ENCODE data around the gene BORCS5. TPM values are rescaled to one million over a fixed set of nuclear protein-coding genes. Genes with fewer than 3 reads are reported as not detected.

BORCS5 gene
- total RNA-seq, 2 experiments from 2014 or later, result 10.4 to 22.9 TPM

DNA sequence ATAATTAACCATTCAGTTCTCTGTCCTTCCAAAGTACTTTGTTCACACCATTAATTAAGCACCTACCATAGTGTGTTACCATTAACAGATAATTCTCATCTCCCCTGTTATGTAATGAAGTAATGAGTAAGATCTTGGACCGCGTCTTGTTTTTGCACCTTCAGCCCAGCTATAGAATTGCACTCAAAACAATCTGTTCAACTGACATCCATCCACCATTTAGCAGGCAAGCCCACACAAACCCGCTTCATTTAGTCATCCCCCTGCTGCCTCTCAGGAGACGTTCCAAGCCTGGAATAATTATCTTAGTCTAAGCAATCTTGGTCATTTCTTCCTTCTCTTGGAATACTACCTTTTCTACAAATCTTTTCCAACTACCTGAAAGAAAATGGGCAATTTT is 131.4 kb downstream of the BORCS5 start:
- no peak overlapping the region for H3K4me2 ChIP-seq (ENCODE audit: low read length)
- H4K20me1 ChIP-seq (ENCODE audit: insufficient read depth, low read length), result no peaks in the 10 kb centered on the region
- no peaks in the 10 kb centered on the region for H3K79me2 ChIP-seq (ENCODE audit: insufficient read depth, low read depth, low read length)
- intact Hi-C loops (cut with micrococcal nuclease; ENCODE audit: unreplicated experiment), result loop anchor here (10.0 kb wide), 1 partner anchor 167 kb away; no protein-coding TSS in a partner anchor
- no peak overlapping the region for H3K27ac ChIP-seq (ENCODE audit: low read depth, low read length, poor library complexity, severe bottlenecking)
- TF ChIP-seq, protein P1, sequence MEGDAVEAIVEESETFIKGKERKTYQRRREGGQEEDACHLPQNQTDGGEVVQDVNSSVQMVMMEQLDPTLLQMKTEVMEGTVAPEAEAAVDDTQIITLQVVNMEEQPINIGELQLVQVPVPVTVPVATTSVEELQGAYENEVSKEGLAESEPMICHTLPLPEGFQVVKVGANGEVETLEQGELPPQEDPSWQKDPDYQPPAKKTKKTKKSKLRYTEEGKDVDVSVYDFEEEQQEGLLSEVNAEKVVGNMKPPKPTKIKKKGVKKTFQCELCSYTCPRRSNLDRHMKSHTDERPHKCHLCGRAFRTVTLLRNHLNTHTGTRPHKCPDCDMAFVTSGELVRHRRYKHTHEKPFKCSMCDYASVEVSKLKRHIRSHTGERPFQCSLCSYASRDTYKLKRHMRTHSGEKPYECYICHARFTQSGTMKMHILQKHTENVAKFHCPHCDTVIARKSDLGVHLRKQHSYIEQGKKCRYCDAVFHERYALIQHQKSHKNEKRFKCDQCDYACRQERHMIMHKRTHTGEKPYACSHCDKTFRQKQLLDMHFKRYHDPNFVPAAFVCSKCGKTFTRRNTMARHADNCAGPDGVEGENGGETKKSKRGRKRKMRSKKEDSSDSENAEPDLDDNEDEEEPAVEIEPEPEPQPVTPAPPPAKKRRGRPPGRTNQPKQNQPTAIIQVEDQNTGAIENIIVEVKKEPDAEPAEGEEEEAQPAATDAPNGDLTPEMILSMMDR (conservative IDR thresholded peaks at IDR 0.05; ENCODE audit: low read length), result no peak
- TF ChIP-seq EZH2phosphoT487 (IDR thresholded peaks at IDR 0.05; ENCODE audit: borderline replicate concordance, low read depth, low read length), result no peak
- H3K9me3 ChIP-seq (ENCODE audit: low read length), result no peaks in the 10 kb centered on the region
- H3K9me2 ChIP-seq (ENCODE audit: insufficient read depth, low read length), result no peaks in the 10 kb centered on the region
- H2AFZ ChIP-seq (ENCODE audit: low read length), result no peak overlapping the region
- no TSS peak for BruUV-seq (replicated peaks)
- CTCF ChIA-PET (ENCODE audit: unreplicated experiment), result no interaction called here
- DNase-seq (ENCODE audit: low spot score), result no peak
- H3K4me1 ChIP-seq (ENCODE audit: insufficient read depth, low read length, poor library complexity, severe bottlenecking), result no peaks in the 10 kb centered on the region
- H3K36me3 ChIP-seq (ENCODE audit: insufficient read depth, low read length), result no peaks in the 10 kb centered on the region
- POLR2A ChIA-PET, result interaction anchor here (1.1 kb wide), 1 partner anchor 45 kb away, joined by 5 read pairs; no protein-coding TSS in a partner anchor
- no peak overlapping the region for H3K4me3 ChIP-seq (ENCODE audit: low read depth, low read length, poor library complexity, severe bottlenecking)

DNA sequence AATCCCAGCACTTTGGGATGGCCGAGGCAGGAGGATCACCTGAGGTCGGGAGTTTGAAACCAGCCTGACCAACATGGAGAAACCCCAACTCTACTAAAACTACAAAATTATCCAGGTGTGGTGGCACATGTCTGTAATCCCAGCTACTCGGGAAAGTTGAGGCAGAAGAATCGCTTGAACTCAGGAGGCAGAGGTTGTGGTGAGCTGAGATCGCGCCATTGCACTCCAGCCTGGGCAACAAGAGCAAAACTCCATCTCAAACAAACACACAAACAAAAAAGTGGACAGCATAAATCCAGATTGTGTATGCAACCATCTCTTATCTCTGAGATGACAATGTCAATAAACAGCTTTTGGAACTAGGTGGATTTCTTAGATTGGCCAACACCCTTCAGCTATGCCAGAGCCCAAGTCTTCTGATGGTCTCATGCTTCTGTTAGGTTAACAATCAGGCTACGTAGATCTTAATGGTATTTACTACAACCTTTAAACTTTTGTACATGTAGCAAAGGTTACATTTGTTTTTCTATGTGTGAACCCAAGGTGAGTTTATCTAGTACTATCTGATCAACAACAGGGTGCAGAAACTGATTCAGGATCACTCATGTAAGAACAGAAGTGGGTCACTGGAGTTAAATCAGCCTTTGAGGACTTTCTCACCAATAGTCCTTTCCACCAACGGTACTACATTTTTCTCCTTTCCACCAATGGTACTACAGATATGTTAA is 132.1 kb downstream of the BORCS5 start:
- Histone ChIP-seq H3K36me3 (ENCODE audit: insufficient read depth, low read length) (no peaks in the 10 kb centered on the region), H2AFZ (ENCODE audit: low read length) (no peak overlapping the region), H3K4me1 (ENCODE audit: insufficient read depth, low read length, poor library complexity, severe bottlenecking) (no peaks in the 10 kb centered on the region), H3K27ac (ENCODE audit: low read depth, low read length, poor library complexity, severe bottlenecking) (no peak overlapping the region), H3K9me3 (ENCODE audit: low read length) (no peaks in the 10 kb centered on the region), H3K79me2 (ENCODE audit: insufficient read depth, low read depth, low read length) (no peaks in the 10 kb centered on the region), H3K9me2 (ENCODE audit: insufficient read depth, low read length) (no peaks in the 10 kb centered on the region), H3K4me2 (ENCODE audit: low read length) (no peak overlapping the region), H3K4me3 (ENCODE audit: low read depth, low read length, poor library complexity, severe bottlenecking) (no peak overlapping the region), H4K20me1 (ENCODE audit: insufficient read depth, low read length) (no peaks in the 10 kb centered on the region)
- no peak for TF ChIP-seq EZH2phosphoT487 (IDR thresholded peaks at IDR 0.05; ENCODE audit: borderline replicate concordance, low read depth, low read length)
- TF ChIP-seq, protein P1 (conservative IDR thresholded peaks at IDR 0.05; ENCODE audit: low read length), result no peak
- no TSS peak for BruUV-seq (replicated peaks)
- intact Hi-C loops (cut with micrococcal nuclease; ENCODE audit: unreplicated experiment), result loop anchor here (10.0 kb wide), 1 partner anchor 166 kb away; no protein-coding TSS in a partner anchor
- CTCF ChIA-PET (ENCODE audit: unreplicated experiment), result no interaction called here
- POLR2A ChIA-PET, result no interaction called here
- no peak for DNase-seq (ENCODE audit: low spot score)

DNA sequence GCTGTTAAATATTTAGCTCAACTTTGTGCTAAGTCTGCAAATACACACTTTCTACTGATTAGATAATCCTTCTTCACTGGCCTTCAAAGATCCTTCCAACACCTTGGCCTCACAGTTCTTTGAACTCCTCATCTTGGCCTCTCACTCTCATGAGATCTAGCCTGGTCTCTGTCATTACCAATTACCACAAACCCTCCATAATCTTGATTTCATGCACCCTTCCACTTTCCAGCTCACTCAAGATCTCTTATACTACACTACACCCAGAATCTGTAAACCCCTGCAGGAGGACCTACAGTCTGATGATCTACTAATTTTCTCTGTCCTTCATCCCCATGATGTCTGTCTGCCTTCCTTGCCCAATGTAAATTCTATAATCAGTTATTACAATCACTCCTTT is 134.7 kb downstream of the BORCS5 start:
- BruUV-seq (replicated peaks), result no TSS peak
- Histone ChIP-seq H3K9me2 (ENCODE audit: insufficient read depth, low read length) (no peaks in the 10 kb centered on the region), H3K4me2 (ENCODE audit: low read length) (no peak overlapping the region), H3K36me3 (ENCODE audit: insufficient read depth, low read length) (no peaks in the 10 kb centered on the region), H3K9me3 (ENCODE audit: low read length) (no peaks in the 10 kb centered on the region), H2AFZ (ENCODE audit: low read length) (no peak overlapping the region), H3K27ac (ENCODE audit: low read depth, low read length, poor library complexity, severe bottlenecking) (no peak overlapping the region), H4K20me1 (ENCODE audit: insufficient read depth, low read length) (no peaks in the 10 kb centered on the region), H3K79me2 (ENCODE audit: insufficient read depth, low read depth, low read length) (no peaks in the 10 kb centered on the region), H3K4me3 (ENCODE audit: low read depth, low read length, poor library complexity, severe bottlenecking) (no peak overlapping the region), H3K4me1 (ENCODE audit: insufficient read depth, low read length, poor library complexity, severe bottlenecking) (no peaks in the 10 kb centered on the region)
- DNase-seq (ENCODE audit: low spot score), result no peak
- intact Hi-C loops (cut with micrococcal nuclease; ENCODE audit: unreplicated experiment), result no loop called here
- POLR2A ChIA-PET, result no interaction called here
- CTCF ChIA-PET (ENCODE audit: unreplicated experiment), result no interaction called here
- TF ChIP-seq EZH2phosphoT487 (IDR thresholded peaks at IDR 0.05; ENCODE audit: borderline replicate concordance, low read depth, low read length), result no peak
- TF ChIP-seq, protein P1 (conservative IDR thresholded peaks at IDR 0.05; ENCODE audit: low read length), result no peak
